HepG2 (cell line): Measurements from ENCODE around the gene NOTO. TPM values are rescaled to one million over a fixed set of nuclear protein-coding genes. Genes with fewer than 3 reads are reported as not detected.
A peak's percentile ranks its signal among the peaks of the same experiment; 100 is the strongest.

Source experiments
- AGO2 ChIP-seq: fragments of 200-400 bp; formaldehyde crosslinking; optimal IDR thresholded peaks from 2 replicates; pipeline ENCODE3; 2017; ENCODE audit warnings: mild to moderate bottlenecking, low read depth, low read length, moderate library complexity
- GATAD1 ChIP-seq: IDR thresholded peaks from 2 replicates; pipeline ENCODE4 v1.6.1; 2016; ENCODE audit warnings: missing genetic modification reagents, missing compliant biosample characterization
- HDAC2 ChIP-seq: sonication (generic); formaldehyde crosslinking; IDR thresholded peaks from 2 replicates; pipeline ENCODE4 v1.4.0; 2020; ENCODE audit warnings: missing genetic modification reagents
- HES4 ChIP-seq: sonication (generic); formaldehyde crosslinking; IDR thresholded peaks from 2 replicates; pipeline ENCODE4 v1.9.0; 2021; ENCODE audit warnings: mild to moderate bottlenecking, missing genetic modification reagents, borderline replicate concordance
- MAFF ChIP-seq: IDR thresholded peaks from 2 replicates; pipeline ENCODE4 v1.6.1; 2011; ENCODE audit warnings: low read depth, low read length, improper control_type of control experiment
- MTA3 ChIP-seq: sonication (generic); formaldehyde crosslinking; IDR thresholded peaks from 2 replicates; pipeline ENCODE4 v1.4.0; 2020; ENCODE audit warnings: missing genetic modification reagents
- NONO ChIP-seq, 2 experiments: fragments of 450-650 bp in 1 of 2; sonication (generic) in 1 of 2; formaldehyde crosslinking in 1 of 2; IDR thresholded peaks in 1 of 2; conservative IDR thresholded peaks in 1 of 2; 2 replicates each; pipeline versions ENCODE4 v1.6.1 to v1.8.0; 2017 to 2022; ENCODE audit warnings: mild to moderate bottlenecking in 1 of 2, missing genetic modification reagents in 1 of 2, moderate library complexity in 1 of 2
- SMYD3 ChIP-seq: sonication (generic); formaldehyde crosslinking; IDR thresholded peaks from 2 replicates; pipeline ENCODE4 v1.8.1; 2023; ENCODE audit warnings: mild to moderate bottlenecking, missing genetic modification reagents
- ZFP36L1 ChIP-seq: sonication (generic); formaldehyde crosslinking; IDR thresholded peaks from 2 replicates; pipeline ENCODE4 v1.8.0; 2022; ENCODE audit warnings: mild to moderate bottlenecking, missing genetic modification reagents, moderate library complexity
- ZMYM4 ChIP-seq: sonication (generic); formaldehyde crosslinking; IDR thresholded peaks from 2 replicates; pipeline ENCODE4 v1.8.1; 2023; ENCODE audit warnings: mild to moderate bottlenecking, missing genetic modification reagents
- ZNF20 ChIP-seq: sonication (generic); formaldehyde crosslinking; IDR thresholded peaks from 2 replicates; pipeline ENCODE4 v1.4.0; 2020; ENCODE audit warnings: mild to moderate bottlenecking, moderate library complexity, missing genetic modification reagents
- ZNF430 ChIP-seq: sonication (generic); formaldehyde crosslinking; IDR thresholded peaks from 2 replicates; pipeline ENCODE4 v1.9.0; 2021; ENCODE audit warnings: mild to moderate bottlenecking, missing genetic modification reagents
- ZNF766 ChIP-seq: sonication (generic); formaldehyde crosslinking; IDR thresholded peaks from 2 replicates; pipeline ENCODE4 v1.5.0; 2020; ENCODE audit warnings: missing genetic modification reagents, borderline replicate concordance
- ZNF816 ChIP-seq: sonication (generic); formaldehyde crosslinking; IDR thresholded peaks from 2 replicates; pipeline ENCODE4 v1.8.0; 2022; ENCODE audit warnings: missing genetic modification reagents, mild to moderate bottlenecking, borderline replicate concordance
- polyA plus RNA-seq, 8 experiments: library from polyadenylated mRNA; depleted of rRNA in 3 of 8; stranded (reverse) in 7 of 8; unstranded in 1 of 8; fragments of >200 nt; fragmentation: Illumina TruSeq in 4 of 8; extraction: Trizol in 4 of 8; gene quantifications; 2 replicates each; pipeline versions ENCODE4 v1.2.1 to v1.2.3, GENCODE V29; 2011 to 2016; ENCODE audit warnings: low read depth in 4 of 8, missing spikeins in 1 of 8, mixed read lengths in 1 of 8; ENCODE audit not compliant: insufficient read depth in 1 of 8
- total RNA-seq, 5 experiments: library from RNA; depleted of rRNA; stranded (reverse); fragments of >200 nt; fragmentation: Illumina TruSeq; extraction: Trizol; gene quantifications; 2 replicates each; pipeline ENCODE4 v1.2.3, GENCODE V29; 2016; ENCODE audit warnings: low read depth in 1 of 5
- TF ChIP-seq, protein P1 (sequence below): sonication (generic); formaldehyde crosslinking; conservative IDR thresholded peaks from 2 replicates; pipeline ENCODE4 v1.4.0; 2020; ENCODE audit warnings: missing genetic modification reagents
- TF ChIP-seq, protein P2 (sequence below): sonication (generic); formaldehyde crosslinking; IDR thresholded peaks from 2 replicates; pipeline ENCODE4 v1.5.1; 2020; ENCODE audit warnings: mild to moderate bottlenecking, missing genetic modification reagents, moderate library complexity
- TF ChIP-seq, protein P3 (sequence below): sonication (generic); formaldehyde crosslinking; IDR thresholded peaks from 2 replicates; pipeline ENCODE4 v1.4.0; 2020; ENCODE audit warnings: mild to moderate bottlenecking, missing genetic modification reagents, borderline replicate concordance
- TF ChIP-seq, protein P4 (sequence below): sonication (generic); formaldehyde crosslinking; IDR thresholded peaks from 2 replicates; pipeline ENCODE4 v1.4.0; 2020; ENCODE audit warnings: missing genetic modification reagents, borderline replicate concordance

NOTO gene
- total and polyA plus RNA-seq, 2 of the 13 experiments (the other 11 are each of a cell fraction or from before 2014, with no cell fraction given): not detected

DNA sequence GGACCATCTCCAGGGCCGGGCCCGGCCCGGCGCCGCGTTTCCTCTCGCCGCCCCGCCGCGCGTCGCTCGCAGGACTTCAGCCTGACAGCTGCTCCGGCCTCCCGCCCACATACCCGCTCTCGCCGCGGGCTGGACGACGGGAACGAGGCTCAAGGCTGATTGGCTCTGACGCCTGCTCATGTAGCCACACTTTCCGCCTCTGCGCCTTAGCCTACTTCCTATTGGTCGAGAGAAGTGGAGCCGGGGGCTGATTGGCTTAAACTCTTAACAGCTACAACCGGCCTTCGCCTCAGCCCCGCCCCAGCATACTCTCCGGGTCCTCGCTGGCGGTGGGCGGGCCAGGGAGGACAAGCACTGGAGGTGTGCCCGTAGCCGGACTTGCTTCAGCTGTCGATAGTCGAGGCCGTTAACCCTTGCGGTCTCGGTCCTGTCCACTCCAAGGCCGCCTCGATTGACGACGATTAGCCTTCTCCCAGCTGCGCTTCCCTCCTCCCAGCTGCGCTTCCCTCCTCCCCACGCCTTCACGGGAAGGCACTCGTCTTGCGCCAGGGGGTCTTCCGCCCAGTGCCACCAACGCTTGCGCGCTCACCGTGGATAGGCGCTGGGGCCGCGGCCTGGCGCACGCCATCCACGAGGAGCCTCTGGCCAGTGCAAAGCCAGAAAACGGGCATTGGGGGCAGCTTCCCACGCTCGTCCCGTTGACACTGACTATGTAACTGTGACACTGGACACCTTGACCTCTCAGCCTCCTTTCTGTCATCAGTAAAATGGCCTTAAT is 31.0 kb downstream of the NOTO start, which contains the start of gene PRADC1 (continued):
- TF ChIP-seq, protein P1, sequence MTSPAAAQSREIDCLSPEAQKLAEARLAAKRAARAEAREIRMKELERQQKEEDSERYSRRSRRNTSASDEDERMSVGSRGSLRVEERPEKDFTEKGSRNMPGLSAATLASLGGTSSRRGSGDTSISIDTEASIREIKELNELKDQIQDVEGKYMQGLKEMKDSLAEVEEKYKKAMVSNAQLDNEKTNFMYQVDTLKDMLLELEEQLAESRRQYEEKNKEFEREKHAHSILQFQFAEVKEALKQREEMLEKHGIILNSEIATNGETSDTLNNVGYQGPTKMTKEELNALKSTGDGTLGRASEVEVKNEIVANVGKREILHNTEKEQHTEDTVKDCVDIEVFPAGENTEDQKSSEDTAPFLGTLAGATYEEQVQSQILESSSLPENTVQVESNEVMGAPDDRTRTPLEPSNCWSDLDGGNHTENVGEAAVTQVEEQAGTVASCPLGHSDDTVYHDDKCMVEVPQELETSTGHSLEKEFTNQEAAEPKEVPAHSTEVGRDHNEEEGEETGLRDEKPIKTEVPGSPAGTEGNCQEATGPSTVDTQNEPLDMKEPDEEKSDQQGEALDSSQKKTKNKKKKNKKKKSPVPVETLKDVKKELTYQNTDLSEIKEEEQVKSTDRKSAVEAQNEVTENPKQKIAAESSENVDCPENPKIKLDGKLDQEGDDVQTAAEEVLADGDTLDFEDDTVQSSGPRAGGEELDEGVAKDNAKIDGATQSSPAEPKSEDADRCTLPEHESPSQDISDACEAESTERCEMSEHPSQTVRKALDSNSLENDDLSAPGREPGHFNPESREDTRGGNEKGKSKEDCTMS (CRISPR knock-in tag): no peak
- no peak for TF ChIP-seq NONO (IDR thresholded peaks at IDR 0.05)
- peak; percentile 44; the same call in 1 of the 2 replicates for TF ChIP-seq NONO (CRISPR knock-in tag; conservative IDR thresholded peaks at IDR 0.05)
- TF ChIP-seq ZFP36L1 (CRISPR knock-in tag): peak; percentile 97
- TF ChIP-seq MAFF: no peak
- TF ChIP-seq, protein P2, sequence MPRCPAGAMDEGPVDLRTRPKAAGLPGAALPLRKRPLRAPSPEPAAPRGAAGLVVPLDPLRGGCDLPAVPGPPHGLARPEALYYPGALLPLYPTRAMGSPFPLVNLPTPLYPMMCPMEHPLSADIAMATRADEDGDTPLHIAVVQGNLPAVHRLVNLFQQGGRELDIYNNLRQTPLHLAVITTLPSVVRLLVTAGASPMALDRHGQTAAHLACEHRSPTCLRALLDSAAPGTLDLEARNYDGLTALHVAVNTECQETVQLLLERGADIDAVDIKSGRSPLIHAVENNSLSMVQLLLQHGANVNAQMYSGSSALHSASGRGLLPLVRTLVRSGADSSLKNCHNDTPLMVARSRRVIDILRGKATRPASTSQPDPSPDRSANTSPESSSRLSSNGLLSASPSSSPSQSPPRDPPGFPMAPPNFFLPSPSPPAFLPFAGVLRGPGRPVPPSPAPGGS (CRISPR knock-in tag): no peak
- TF ChIP-seq HES4 (CRISPR knock-in tag): peak; percentile 91
- TF ChIP-seq ZNF766: no peak
- TF ChIP-seq, protein P3, sequence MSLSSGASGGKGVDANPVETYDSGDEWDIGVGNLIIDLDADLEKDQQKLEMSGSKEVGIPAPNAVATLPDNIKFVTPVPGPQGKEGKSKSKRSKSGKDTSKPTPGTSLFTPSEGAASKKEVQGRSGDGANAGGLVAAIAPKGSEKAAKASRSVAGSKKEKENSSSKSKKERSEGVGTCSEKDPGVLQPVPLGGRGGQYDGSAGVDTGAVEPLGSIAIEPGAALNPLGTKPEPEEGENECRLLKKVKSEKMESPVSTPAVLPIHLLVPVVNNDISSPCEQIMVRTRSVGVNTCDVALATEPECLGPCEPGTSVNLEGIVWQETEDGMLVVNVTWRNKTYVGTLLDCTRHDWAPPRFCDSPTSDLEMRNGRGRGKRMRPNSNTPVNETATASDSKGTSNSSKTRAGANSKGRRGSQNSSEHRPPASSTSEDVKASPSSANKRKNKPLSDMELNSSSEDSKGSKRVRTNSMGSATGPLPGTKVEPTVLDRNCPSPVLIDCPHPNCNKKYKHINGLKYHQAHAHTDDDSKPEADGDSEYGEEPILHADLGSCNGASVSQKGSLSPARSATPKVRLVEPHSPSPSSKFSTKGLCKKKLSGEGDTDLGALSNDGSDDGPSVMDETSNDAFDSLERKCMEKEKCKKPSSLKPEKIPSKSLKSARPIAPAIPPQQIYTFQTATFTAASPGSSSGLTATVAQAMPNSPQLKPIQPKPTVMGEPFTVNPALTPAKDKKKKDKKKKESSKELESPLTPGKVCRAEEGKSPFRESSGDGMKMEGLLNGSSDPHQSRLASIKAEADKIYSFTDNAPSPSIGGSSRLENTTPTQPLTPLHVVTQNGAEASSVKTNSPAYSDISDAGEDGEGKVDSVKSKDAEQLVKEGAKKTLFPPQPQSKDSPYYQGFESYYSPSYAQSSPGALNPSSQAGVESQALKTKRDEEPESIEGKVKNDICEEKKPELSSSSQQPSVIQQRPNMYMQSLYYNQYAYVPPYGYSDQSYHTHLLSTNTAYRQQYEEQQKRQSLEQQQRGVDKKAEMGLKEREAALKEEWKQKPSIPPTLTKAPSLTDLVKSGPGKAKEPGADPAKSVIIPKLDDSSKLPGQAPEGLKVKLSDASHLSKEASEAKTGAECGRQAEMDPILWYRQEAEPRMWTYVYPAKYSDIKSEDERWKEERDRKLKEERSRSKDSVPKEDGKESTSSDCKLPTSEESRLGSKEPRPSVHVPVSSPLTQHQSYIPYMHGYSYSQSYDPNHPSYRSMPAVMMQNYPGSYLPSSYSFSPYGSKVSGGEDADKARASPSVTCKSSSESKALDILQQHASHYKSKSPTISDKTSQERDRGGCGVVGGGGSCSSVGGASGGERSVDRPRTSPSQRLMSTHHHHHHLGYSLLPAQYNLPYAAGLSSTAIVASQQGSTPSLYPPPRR: no peak
- TF ChIP-seq SMYD3: no peak
- peak; percentile 93 for TF ChIP-seq ZNF430 (CRISPR knock-in tag)
- TF ChIP-seq, protein P4, sequence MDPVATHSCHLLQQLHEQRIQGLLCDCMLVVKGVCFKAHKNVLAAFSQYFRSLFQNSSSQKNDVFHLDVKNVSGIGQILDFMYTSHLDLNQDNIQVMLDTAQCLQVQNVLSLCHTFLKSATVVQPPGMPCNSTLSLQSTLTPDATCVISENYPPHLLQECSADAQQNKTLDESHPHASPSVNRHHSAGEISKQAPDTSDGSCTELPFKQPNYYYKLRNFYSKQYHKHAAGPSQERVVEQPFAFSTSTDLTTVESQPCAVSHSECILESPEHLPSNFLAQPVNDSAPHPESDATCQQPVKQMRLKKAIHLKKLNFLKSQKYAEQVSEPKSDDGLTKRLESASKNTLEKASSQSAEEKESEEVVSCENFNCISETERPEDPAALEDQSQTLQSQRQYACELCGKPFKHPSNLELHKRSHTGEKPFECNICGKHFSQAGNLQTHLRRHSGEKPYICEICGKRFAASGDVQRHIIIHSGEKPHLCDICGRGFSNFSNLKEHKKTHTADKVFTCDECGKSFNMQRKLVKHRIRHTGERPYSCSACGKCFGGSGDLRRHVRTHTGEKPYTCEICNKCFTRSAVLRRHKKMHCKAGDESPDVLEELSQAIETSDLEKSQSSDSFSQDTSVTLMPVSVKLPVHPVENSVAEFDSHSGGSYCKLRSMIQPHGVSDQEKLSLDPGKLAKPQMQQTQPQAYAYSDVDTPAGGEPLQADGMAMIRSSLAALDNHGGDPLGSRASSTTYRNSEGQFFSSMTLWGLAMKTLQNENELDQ (CRISPR knock-in tag): peak; percentile 81; the same call in 1 of the 2 replicates
- TF ChIP-seq ZNF816: no peak
- no peak for TF ChIP-seq MTA3
- TF ChIP-seq ZMYM4 (CRISPR knock-in tag): peak; percentile 54; the same call in 1 of the 2 replicates
- peak; percentile 71 for TF ChIP-seq GATAD1 (CRISPR knock-in tag)
- peak; percentile 78; the same call in 1 of the 2 replicates for TF ChIP-seq HDAC2 (CRISPR knock-in tag)
- peak; percentile 91 for TF ChIP-seq AGO2
- no peak for TF ChIP-seq ZNF20
